ENCODE results near the gene MYH11. TPM values are rescaled to one million over a fixed set of nuclear protein-coding genes. Genes with fewer than 3 reads are reported as not detected.

Gene MYH11
- total RNA-seq, 2 donors from 2014 or later = 0.09 to 0.29 TPM

- no peaks in the 10 kb centered on the region for H3K27me3 Mint-ChIP-seq (ENCODE audit: insufficient read depth)
These were observed 104.9 kb downstream of the MYH11 start for GRCh38 chr16:15751940-15752339.

GRCh38 chr16:15749985-15750384, 106.8 kb downstream of the MYH11 start:
- no peak for DNase-seq
- Mint-ChIP-seq H3K4me3 (no peak overlapping the region), H3K36me3 (ENCODE audit: low read depth) (no peaks in the 10 kb centered on the region), H3K27me3 (ENCODE audit: insufficient read depth) (no peaks in the 10 kb centered on the region), H3K4me1 (no peaks in the 10 kb centered on the region), H3K9me3 (no peaks in the 10 kb centered on the region), H3K27ac (no peak overlapping the region)
- H3K36me3 ChIP-seq (ENCODE audit: control insufficient read depth, insufficient read depth, low read length) = no peaks in the 10 kb centered on the region
- no peaks in the 10 kb centered on the region for H3K9me3 ChIP-seq (ENCODE audit: control insufficient read depth, low read length)
- no peaks in the 10 kb centered on the region for H3K4me1 ChIP-seq (ENCODE audit: control insufficient read depth, insufficient read depth, low read length)
- WGBS, 2 experiments (ENCODE audit: insufficient coverage in 1 of 2, insufficient read length in 1 of 2) = 86 to 100% methylated on average over 7 to 18 of the region's 18 CpGs
- H3K27me3 ChIP-seq (ENCODE audit: control insufficient read depth, insufficient read depth, low read length, poor library complexity, severe bottlenecking) = no peaks in the 10 kb centered on the region
- H3K27ac ChIP-seq (ENCODE audit: low read depth, low read length) = no peak overlapping the region
- H3K9ac ChIP-seq (ENCODE audit: extremely low read depth, low read length, poor library complexity, severe bottlenecking) = no peak overlapping the region
- TF ChIP-seq CTCF (conservative IDR thresholded peaks at IDR 0.05) = no peak
- H3K4me3 ChIP-seq (ENCODE audit: low read length) = no peak overlapping the region

More at GRCh38 chr16:15751940-15752339, 104.9 kb downstream of the MYH11 start:
- TF ChIP-seq CTCF (conservative IDR thresholded peaks at IDR 0.05) = no peak
- Histone ChIP-seq H3K4me3 (ENCODE audit: low read length) (no peak overlapping the region), H3K4me1 (ENCODE audit: control insufficient read depth, insufficient read depth, low read length) (no peaks in the 10 kb centered on the region), H3K9ac (ENCODE audit: extremely low read depth, low read length, poor library complexity, severe bottlenecking) (no peak overlapping the region), H3K9me3 (ENCODE audit: control insufficient read depth, low read length) (no peaks in the 10 kb centered on the region), H3K27ac (ENCODE audit: low read depth, low read length) (no peak overlapping the region), H3K27me3 (ENCODE audit: control insufficient read depth, insufficient read depth, low read length, poor library complexity, severe bottlenecking) (no peaks in the 10 kb centered on the region), H3K36me3 (ENCODE audit: control insufficient read depth, insufficient read depth, low read length) (no peaks in the 10 kb centered on the region)
- WGBS, 2 experiments (ENCODE audit: insufficient coverage in 1 of 2, insufficient read length in 1 of 2) = 94 to 100% methylated on average over 3 to 7 of the region's 7 CpGs
- Mint-ChIP-seq H3K9me3 (no peaks in the 10 kb centered on the region), H3K4me3 (no peak overlapping the region), H3K36me3 (ENCODE audit: low read depth) (no peaks in the 10 kb centered on the region), H3K4me1 (no peaks in the 10 kb centered on the region), H3K27ac (no peak overlapping the region)
- no peak for DNase-seq

- Mint-ChIP-seq H3K36me3 (ENCODE audit: low read depth) (no peaks in the 10 kb centered on the region), H3K4me3 (no peak overlapping the region), H3K27ac (no peak overlapping the region), H3K27me3 (ENCODE audit: insufficient read depth) (no peaks in the 10 kb centered on the region), H3K9me3 (no peaks in the 10 kb centered on the region), H3K4me1 (no peaks in the 10 kb centered on the region)
- Histone ChIP-seq H3K36me3 (ENCODE audit: control insufficient read depth, insufficient read depth, low read length) (no peaks in the 10 kb centered on the region), H3K9me3 (ENCODE audit: control insufficient read depth, low read length) (no peaks in the 10 kb centered on the region), H3K4me1 (ENCODE audit: control insufficient read depth, insufficient read depth, low read length) (no peaks in the 10 kb centered on the region), H3K4me3 (ENCODE audit: low read length) (no peak overlapping the region), H3K27me3 (ENCODE audit: control insufficient read depth, insufficient read depth, low read length, poor library complexity, severe bottlenecking) (no peaks in the 10 kb centered on the region), H3K9ac (ENCODE audit: extremely low read depth, low read length, poor library complexity, severe bottlenecking) (no peak overlapping the region), H3K27ac (ENCODE audit: low read depth, low read length) (no peak overlapping the region)
- no peak for TF ChIP-seq CTCF (conservative IDR thresholded peaks at IDR 0.05)
- 60 to 79% methylated on average over 1 to 2 of the region's 2 CpGs for WGBS, 2 experiments (ENCODE audit: insufficient coverage in 1 of 2, insufficient read length in 1 of 2)
- no peak for DNase-seq
These were observed 107.5 kb downstream of the MYH11 start for GRCh38 chr16:15749371-15749770.
